ENCODE data around the gene P2RX3. TPM values are rescaled to one million over a fixed set of nuclear protein-coding genes. Genes with fewer than 3 reads are reported as not detected.
A peak's percentile ranks its signal among the peaks of the same experiment; 100 is the strongest.

The P2RX3 gene
- total RNA-seq, 1 donor from 2014 or later = not detected

GRCh38 chr11:57356268-57356667 lies 18.1 kb downstream of the P2RX3 start:
- TF ChIP-seq CTCF (IDR thresholded peaks at IDR 0.05) = no peak
- intact Hi-C loops (cut with DNase I) = no loop called here
- H3K4me1 ChIP-seq = peaks cover 5% of the 10 kb centered on the region
- no peak overlapping the region for H3K4me3 ChIP-seq
- H3K27ac ChIP-seq = no peak overlapping the region
- H3K36me3 ChIP-seq = no peaks in the 10 kb centered on the region
- DNase-seq (no peak), ATAC-seq (no peak)
- H3K9me3 ChIP-seq = no peaks in the 10 kb centered on the region
- no peaks in the 10 kb centered on the region for H3K27me3 ChIP-seq (ENCODE audit: low read depth)

- Histone ChIP-seq H3K27me3 (ENCODE audit: low read depth) (no peaks in the 10 kb centered on the region), H3K4me3 (no peak overlapping the region), H3K4me1 (peaks cover 5% of the 10 kb centered on the region), H3K9me3 (no peaks in the 10 kb centered on the region), H3K36me3 (no peaks in the 10 kb centered on the region), H3K27ac (peak overlapping the region; percentile 9)
- TF ChIP-seq CTCF (IDR thresholded peaks at IDR 0.05) = no peak
- intact Hi-C loops (cut with DNase I) = no loop called here
- DNase-seq (no peak), ATAC-seq (no peak)
Measured at GRCh38 chr11:57357310-57357709, 19.2 kb downstream of the P2RX3 start.

GRCh38 chr11:57357856-57358255 lies 19.7 kb downstream of the P2RX3 start:
- DNase-seq = no peak
- intact Hi-C loops (cut with DNase I) = no loop called here
- Histone ChIP-seq H3K36me3 (no peaks in the 10 kb centered on the region), H3K27me3 (ENCODE audit: low read depth) (no peaks in the 10 kb centered on the region), H3K27ac (peak overlapping the region; percentile 9), H3K9me3 (no peaks in the 10 kb centered on the region), H3K4me3 (no peak overlapping the region), H3K4me1 (peaks cover 5% of the 10 kb centered on the region)
- ATAC-seq = no peak
- TF ChIP-seq CTCF (IDR thresholded peaks at IDR 0.05) = no peak

- DNase-seq (no peak), ATAC-seq (no peak)
- H3K36me3 ChIP-seq = no peaks in the 10 kb centered on the region
- TF ChIP-seq CTCF (IDR thresholded peaks at IDR 0.05) = no peak
- no peak overlapping the region for H3K4me3 ChIP-seq
- no peaks in the 10 kb centered on the region for H3K9me3 ChIP-seq
- peaks cover 5% of the 10 kb centered on the region for H3K4me1 ChIP-seq
- H3K27ac ChIP-seq = no peak overlapping the region
- H3K27me3 ChIP-seq (ENCODE audit: low read depth) = no peaks in the 10 kb centered on the region
- intact Hi-C loops (cut with DNase I) = no loop called here
Measured at GRCh38 chr11:57358543-57358961, 20.4 kb downstream of the P2RX3 start.

- no peak overlapping the region for H3K4me3 ChIP-seq
- no peak for TF ChIP-seq CTCF (IDR thresholded peaks at IDR 0.05)
- intact Hi-C loops (cut with DNase I) = no loop called here
- H3K36me3 ChIP-seq = no peaks in the 10 kb centered on the region
- H3K27ac ChIP-seq = no peak overlapping the region
- DNase-seq (no peak), ATAC-seq (no peak)
- H3K9me3 ChIP-seq = no peaks in the 10 kb centered on the region
- H3K27me3 ChIP-seq (ENCODE audit: low read depth) = no peaks in the 10 kb centered on the region
- H3K4me1 ChIP-seq = peaks cover 5% of the 10 kb centered on the region
Measured at GRCh38 chr11:57358991-57359390, 20.8 kb downstream of the P2RX3 start.

- Histone ChIP-seq H3K4me1 (peaks cover 5% of the 10 kb centered on the region), H3K36me3 (no peaks in the 10 kb centered on the region), H3K27ac (no peak overlapping the region), H3K27me3 (ENCODE audit: low read depth) (no peaks in the 10 kb centered on the region), H3K4me3 (no peak overlapping the region), H3K9me3 (no peaks in the 10 kb centered on the region)
- DNase-seq (no peak), ATAC-seq (no peak)
- intact Hi-C loops (cut with DNase I) = no loop called here
- no peak for TF ChIP-seq CTCF (IDR thresholded peaks at IDR 0.05)
Measured at GRCh38 chr11:57359396-57359795, 21.2 kb downstream of the P2RX3 start.
